Measurements from ENCODE around the gene BIN2. TPM values are rescaled to one million over a fixed set of nuclear protein-coding genes. Genes with fewer than 3 reads are reported as not detected.

The BIN2 gene
- total and polyA plus RNA-seq, 9 of the 15 experiments (the other 6 are each of a cell fraction or from before 2014, with no cell fraction given) = 0.04 to 0.39 (median 0.25) TPM; not detected in 1

DNA sequence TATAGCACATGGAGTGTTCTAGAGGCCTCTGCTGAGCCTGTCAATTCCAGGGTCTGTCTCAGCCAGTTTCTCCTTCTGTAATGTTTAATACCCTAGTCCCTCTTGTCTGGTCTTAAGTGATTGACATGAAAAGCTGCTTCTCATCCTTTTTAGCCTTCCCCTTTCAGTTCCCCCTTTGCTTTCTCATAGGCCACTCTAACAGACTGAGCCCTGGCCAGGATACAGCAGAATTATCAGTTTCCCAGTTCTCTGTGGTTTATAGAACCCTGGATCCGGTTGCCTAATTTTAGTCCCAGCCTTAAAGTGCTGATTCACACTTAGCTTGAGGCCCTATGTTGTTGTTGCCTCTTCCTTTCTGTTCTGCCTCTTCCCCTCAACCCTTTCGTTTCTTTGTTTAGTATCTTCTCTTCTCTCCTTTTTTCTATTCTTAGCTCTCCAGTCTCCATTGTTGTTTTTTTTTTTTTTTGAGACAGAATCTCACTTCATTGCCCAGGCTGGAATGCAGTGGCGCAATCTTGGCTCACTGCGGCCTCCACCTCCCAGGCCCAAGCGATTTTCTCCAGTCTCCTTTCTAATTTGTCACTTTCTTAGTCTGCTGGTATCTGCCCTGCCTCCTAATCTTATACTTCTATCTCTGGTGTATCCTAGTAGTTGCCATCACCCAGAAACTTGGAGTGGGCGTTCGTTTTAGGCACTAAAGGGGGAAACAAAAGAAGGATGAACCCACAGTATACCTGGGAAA lies 2.9 kb upstream of the BIN2 start (continued):
- TF ChIP-seq RFX5 (IDR thresholded peaks at IDR 0.05; ENCODE audit: low read depth, low read length) (no peak), NR2C1 (IDR thresholded peaks at IDR 0.05) (no peak), NR2C1 (tag; IDR thresholded peaks at IDR 0.05) (0 out of 2 replicates have a peak, but pooled peaks have one; percentile 9), KHSRP (IDR thresholded peaks at IDR 0.05) (no peak), FOXK1 (CRISPR knock-in tag; IDR thresholded peaks at IDR 0.05; ENCODE audit: borderline replicate concordance) (no peak), ZNF431 (CRISPR knock-in tag; IDR thresholded peaks at IDR 0.05) (no peak), PHTF2 (CRISPR knock-in tag; IDR thresholded peaks at IDR 0.05) (no peak), HDAC8 (tag; IDR thresholded peaks at IDR 0.05) (no peak), ZNF584 (CRISPR knock-in tag; IDR thresholded peaks at IDR 0.05; ENCODE audit: low read depth) (peak; percentile 47; the same call in 1 of the 2 replicates), ZNF57 (CRISPR knock-in tag; IDR thresholded peaks at IDR 0.05) (no peak), LEF1 (IDR thresholded peaks at IDR 0.05) (peak; percentile 90), NR2C2 (CRISPR knock-in tag; IDR thresholded peaks at IDR 0.05) (no peak), NR2C2 (tag; IDR thresholded peaks at IDR 0.05) (peak; percentile 61; the same call in 1 of the 2 replicates), NONO (IDR thresholded peaks at IDR 0.05; ENCODE audit: low read depth in 2 of 2, low read length in 1 of 2) (no peak), ZNF3 (CRISPR knock-in tag; IDR thresholded peaks at IDR 0.05) (no peak), RBM34 (IDR thresholded peaks at IDR 0.05; ENCODE audit: borderline replicate concordance, insufficient read depth, low read length) (no peak)
- TF ChIP-seq, protein P1, sequence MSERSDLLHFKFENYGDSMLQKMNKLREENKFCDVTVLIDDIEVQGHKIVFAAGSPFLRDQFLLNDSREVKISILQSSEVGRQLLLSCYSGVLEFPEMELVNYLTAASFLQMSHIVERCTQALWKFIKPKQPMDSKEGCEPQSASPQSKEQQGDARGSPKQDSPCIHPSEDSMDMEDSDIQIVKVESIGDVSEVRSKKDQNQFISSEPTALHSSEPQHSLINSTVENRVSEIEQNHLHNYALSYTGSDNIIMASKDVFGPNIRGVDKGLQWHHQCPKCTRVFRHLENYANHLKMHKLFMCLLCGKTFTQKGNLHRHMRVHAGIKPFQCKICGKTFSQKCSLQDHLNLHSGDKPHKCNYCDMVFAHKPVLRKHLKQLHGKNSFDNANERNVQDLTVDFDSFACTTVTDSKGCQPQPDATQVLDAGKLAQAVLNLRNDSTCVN (CRISPR knock-in tag; IDR thresholded peaks at IDR 0.05) = 0 out of 2 replicates have a peak, but pooled peaks have one; percentile 21
- TF ChIP-seq, protein P2, sequence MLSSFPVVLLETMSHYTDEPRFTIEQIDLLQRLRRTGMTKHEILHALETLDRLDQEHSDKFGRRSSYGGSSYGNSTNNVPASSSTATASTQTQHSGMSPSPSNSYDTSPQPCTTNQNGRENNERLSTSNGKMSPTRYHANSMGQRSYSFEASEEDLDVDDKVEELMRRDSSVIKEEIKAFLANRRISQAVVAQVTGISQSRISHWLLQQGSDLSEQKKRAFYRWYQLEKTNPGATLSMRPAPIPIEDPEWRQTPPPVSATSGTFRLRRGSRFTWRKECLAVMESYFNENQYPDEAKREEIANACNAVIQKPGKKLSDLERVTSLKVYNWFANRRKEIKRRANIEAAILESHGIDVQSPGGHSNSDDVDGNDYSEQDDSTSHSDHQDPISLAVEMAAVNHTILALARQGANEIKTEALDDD (IDR thresholded peaks at IDR 0.05) = peak; percentile 58; the same call in 1 of the 2 replicates
- TF ChIP-seq, protein P3, sequence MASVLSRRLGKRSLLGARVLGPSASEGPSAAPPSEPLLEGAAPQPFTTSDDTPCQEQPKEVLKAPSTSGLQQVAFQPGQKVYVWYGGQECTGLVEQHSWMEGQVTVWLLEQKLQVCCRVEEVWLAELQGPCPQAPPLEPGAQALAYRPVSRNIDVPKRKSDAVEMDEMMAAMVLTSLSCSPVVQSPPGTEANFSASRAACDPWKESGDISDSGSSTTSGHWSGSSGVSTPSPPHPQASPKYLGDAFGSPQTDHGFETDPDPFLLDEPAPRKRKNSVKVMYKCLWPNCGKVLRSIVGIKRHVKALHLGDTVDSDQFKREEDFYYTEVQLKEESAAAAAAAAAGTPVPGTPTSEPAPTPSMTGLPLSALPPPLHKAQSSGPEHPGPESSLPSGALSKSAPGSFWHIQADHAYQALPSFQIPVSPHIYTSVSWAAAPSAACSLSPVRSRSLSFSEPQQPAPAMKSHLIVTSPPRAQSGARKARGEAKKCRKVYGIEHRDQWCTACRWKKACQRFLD (CRISPR knock-in tag; IDR thresholded peaks at IDR 0.05) = peak; percentile 94
- TF ChIP-seq, protein P4, sequence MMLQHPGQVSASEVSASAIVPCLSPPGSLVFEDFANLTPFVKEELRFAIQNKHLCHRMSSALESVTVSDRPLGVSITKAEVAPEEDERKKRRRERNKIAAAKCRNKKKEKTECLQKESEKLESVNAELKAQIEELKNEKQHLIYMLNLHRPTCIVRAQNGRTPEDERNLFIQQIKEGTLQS (IDR thresholded peaks at IDR 0.05) = peak; percentile 57
- TF ChIP-seq, protein P4 (CRISPR knock-in tag; conservative IDR thresholded peaks at IDR 0.05) = no peak
- TF ChIP-seq, protein P5, sequence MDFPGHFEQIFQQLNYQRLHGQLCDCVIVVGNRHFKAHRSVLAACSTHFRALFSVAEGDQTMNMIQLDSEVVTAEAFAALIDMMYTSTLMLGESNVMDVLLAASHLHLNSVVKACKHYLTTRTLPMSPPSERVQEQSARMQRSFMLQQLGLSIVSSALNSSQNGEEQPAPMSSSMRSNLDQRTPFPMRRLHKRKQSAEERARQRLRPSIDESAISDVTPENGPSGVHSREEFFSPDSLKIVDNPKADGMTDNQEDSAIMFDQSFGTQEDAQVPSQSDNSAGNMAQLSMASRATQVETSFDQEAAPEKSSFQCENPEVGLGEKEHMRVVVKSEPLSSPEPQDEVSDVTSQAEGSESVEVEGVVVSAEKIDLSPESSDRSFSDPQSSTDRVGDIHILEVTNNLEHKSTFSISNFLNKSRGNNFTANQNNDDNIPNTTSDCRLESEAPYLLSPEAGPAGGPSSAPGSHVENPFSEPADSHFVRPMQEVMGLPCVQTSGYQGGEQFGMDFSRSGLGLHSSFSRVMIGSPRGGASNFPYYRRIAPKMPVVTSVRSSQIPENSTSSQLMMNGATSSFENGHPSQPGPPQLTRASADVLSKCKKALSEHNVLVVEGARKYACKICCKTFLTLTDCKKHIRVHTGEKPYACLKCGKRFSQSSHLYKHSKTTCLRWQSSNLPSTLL (IDR thresholded peaks at IDR 0.05) = 0 out of 2 replicates have a peak, but pooled peaks have one; percentile 34

Measured in K562 (cell line).